Muscle of arm (tissue), 12 donors: ENCODE results near the gene ZNF74. TPM values are rescaled to one million over a fixed set of nuclear protein-coding genes. Genes with fewer than 3 reads are reported as not detected.
"Not testable (repeated sequence)": the region's sequence is repeated elsewhere in the genome, so short reads cannot be mapped to it uniquely, and the experiment has no call there.

Experiments
- DNase-seq: peaks from one replicate; pipeline ENCODE4 v3.0.0-alpha.2; 2013
- polyA plus RNA-seq, 12 donors: library from polyadenylated mRNA; unstranded; fragments of 120-200 nt; gene quantifications; one replicate each; pipeline ENCODE4 v1.2.1, GENCODE V29; 2013; ENCODE audit not compliant: insufficient read length in 12 of 12

The ZNF74 gene
- polyA plus RNA-seq, 12 donors: 9.7 to 15.5 (median 12.9) TPM; not detected in 1

DNA sequence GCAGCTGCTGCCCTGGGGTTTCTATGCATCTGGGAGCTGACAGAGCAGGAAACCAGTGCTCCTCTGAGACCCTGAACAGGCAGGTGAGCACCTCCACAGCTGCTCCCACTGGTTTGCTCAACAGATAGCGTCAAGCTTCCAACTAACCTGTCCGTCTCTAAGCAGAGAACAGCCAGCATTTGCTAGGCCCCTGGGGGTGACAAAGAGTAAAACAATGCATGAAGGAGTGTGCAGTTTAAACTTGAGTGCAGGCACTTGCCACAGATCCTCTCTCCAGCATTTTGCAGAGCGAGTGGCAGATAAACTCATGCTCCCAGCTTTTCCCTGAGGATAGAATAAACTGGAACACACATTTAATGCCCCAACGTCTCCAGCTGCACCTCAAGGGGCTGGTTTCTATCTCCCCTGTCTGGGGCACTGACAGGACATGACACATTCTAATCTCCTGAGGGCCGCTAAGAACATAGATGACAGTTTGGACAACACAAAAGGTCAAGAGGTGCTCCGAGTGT is 20.7 kb upstream of the ZNF74 start:
- not testable (repeated sequence) for DNase-seq

- DNase-seq: not testable (repeated sequence)
Measured at GRCh38 chr22:20374130-20374529, 19.8 kb upstream of the ZNF74 start.

- not testable (repeated sequence) for DNase-seq
Measured at GRCh38 chr22:20376281-20376680, 17.7 kb upstream of the ZNF74 start.

- not testable (repeated sequence) for DNase-seq
Measured at GRCh38 chr22:20376983-20377382, 17.0 kb upstream of the ZNF74 start.

DNA sequence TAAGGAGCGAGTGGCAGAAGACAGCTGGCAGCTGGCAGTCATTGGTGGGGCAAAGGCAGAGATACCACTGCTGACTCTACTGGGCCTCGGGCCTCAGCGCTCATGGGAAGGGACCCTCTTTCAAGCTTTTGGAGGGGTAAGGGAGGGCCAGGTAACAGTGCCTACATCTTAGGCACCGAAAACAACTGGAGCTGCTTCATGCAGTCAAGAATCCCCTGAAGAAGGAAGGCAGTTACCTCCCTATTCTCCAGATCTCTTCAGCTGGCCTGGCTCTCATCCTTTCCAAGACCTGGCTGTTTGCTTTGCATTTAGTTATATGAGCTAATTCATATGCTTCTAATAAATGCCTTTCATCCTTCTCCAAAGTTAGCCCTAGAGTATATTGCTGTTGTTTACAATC is 15.8 kb upstream of the ZNF74 start:
- no peak for DNase-seq

DNA sequence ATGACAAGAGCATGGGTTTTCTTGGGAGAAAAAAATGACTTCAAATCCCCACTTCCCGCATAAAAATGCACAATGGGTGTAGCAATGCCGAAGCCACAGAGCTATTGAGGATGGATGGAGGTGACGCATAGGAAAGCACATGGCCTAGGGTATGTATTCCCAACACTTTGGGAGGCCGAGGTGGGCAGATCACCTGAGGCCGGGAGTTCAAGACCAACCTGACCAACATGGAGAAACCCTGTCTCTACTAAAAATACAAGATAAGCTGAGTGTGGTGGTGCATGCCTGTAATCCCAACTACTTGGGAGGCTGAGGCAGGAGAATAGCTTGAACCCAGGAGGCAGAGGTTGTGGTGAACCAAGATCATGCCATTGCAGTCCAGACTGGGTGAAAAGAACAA is 15.3 kb upstream of the ZNF74 start:
- not testable (repeated sequence) for DNase-seq

DNA sequence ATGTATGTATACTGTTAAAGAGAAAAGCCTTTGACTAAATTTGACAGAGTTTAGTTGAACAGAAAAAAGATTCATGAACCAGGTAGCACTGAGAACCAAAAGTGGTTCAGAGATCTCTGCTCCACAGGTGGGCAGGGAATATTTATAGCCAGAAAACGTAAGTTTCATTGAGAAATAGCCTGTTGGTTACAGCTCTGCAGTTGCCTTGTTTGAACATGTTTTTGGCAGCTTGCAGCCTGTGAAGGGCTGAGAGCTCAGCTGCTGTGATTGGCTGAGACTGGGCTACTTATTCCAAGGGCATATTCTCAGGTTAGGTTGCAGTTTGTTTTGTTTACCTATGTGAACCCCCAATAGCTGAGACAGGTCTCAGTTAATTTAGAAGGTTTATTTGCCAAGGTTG is 13.5 kb upstream of the ZNF74 start:
- DNase-seq: no peak

GRCh38 chr22:20383538-20383937 is 10.4 kb upstream of the ZNF74 start:
- no peak for DNase-seq

GRCh38 chr22:20384171-20384570 is 9.8 kb upstream of the ZNF74 start:
- no peak for DNase-seq

GRCh38 chr22:20384865-20385264 is 9.1 kb upstream of the ZNF74 start:
- no peak for DNase-seq

DNA sequence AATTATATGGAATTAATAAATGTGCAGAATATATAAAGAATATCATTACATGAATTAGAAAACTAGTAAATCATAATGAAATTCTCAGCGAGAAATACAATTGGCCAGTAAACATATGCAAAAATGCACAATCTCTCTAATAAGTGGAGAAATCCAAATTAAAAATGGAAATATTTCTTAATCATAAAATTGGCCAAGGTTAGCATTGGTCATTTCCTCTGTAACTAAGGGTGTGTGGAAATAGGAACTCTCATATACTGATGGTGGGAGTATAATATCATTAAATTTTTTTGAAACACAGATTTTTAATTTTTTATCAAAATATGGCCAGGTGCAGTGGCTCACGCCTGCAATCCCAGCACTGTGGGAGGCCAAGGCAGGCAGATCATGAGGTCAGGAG is 7.6 kb upstream of the ZNF74 start:
- no peak for DNase-seq

DNA sequence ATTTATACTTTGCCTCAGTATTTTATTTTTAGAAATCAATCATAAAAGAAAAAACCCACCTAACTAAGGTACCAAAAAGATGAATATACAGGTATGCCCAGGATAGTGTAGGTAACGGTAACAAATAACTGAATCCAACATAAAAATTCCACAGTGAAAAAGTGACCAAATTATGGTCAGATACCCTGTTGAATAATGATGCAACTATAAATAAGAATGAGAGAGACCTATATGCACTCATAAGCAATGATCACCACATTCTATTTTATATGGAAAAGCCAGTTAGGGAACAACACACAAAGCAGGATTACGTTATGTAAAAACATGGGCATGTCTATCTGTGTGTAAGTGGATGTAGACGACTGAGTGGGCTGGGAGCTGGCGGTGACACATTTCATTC is 7.0 kb upstream of the ZNF74 start:
- DNase-seq: no peak

GRCh38 chr22:20388200-20388599 is 5.8 kb upstream of the ZNF74 start:
- no peak for DNase-seq

DNA sequence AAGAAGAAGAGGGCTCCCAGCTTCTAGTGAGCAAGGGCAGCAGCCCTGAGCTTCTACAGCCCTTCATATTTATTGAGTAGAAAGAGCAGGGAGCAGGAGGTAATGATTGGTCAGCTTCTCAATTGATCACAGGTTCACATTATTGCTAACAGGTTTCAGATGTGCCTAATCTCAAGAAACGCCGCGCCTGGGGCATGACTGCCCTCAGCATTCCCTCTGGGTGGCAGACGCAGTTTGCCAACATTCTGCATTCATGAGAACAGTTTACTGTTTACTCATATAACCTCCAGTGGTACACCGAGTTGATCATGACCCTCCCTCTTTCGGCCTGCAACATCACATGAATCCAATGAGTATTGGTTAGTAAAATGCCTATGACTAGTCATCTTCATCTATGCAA is 4.7 kb upstream of the ZNF74 start:
- DNase-seq: no peak

DNA sequence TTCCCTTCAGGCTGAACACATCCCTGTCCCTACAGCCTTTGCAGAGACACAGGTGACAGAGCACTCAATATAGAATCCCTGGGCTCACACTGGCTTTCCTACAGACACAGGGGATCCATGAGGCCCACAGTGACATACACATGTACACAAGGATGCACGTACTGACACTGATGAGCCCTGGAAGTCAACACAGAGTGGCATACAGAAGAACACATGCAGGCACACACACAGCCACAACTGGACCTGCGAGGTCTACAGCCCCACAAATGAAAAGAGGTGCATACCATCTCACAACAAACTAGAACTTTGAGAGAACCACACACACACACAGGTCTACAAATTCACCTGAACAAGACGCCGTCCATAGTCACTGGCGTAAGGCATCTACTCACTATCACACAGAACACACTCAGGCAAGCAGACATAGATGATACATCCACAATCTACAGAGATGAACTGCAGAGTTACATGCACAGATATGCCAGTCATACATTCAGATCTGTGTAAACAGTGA is 3.5 kb upstream of the ZNF74 start:
- no peak for DNase-seq

DNA sequence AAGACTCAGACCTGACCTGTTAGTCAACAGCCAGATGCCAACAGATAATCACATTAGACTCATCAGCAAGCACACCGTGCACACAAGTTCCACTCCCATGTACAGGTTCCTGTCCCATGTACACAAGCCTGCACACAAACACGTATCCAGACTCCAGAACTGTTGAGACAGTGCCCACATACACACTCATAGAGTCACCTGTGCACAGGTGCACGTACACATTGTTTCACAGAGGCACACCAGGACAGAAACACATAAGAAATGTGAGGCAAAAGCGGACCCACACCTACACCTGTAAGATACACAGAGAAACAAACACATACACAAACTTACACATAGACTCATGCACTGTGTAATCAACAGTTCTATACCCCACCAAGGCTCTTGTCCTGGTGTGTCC is 2.7 kb upstream of the ZNF74 start:
- no peak for DNase-seq

DNA sequence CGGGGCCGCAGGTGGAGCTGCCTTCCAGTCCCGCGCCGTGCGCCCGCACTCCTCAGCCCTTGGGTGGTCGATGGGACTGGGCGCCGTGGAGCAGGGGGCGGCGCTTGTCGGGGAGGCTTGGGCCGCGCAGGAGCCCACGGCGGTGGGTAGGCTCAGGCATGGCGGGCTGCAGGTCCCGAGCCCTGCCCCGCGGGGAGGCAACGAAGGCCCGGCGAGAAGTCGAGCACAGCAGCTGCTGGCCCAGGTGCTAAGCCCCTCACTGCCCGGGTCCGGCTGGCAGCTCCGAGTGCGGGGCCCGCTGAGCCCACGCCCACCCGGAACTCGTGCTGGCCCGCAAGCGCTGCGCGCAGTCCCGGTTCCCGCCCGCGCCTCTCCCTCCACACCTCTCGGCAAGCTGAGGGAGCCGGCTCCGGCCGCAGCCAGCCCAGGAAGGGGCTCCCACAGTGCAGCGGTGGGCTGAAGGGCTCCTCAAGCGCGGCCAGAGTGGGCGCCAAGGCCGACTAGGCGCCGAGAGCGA is 1.5 kb upstream of the ZNF74 start:
- DNase-seq: not testable (repeated sequence)

DNA sequence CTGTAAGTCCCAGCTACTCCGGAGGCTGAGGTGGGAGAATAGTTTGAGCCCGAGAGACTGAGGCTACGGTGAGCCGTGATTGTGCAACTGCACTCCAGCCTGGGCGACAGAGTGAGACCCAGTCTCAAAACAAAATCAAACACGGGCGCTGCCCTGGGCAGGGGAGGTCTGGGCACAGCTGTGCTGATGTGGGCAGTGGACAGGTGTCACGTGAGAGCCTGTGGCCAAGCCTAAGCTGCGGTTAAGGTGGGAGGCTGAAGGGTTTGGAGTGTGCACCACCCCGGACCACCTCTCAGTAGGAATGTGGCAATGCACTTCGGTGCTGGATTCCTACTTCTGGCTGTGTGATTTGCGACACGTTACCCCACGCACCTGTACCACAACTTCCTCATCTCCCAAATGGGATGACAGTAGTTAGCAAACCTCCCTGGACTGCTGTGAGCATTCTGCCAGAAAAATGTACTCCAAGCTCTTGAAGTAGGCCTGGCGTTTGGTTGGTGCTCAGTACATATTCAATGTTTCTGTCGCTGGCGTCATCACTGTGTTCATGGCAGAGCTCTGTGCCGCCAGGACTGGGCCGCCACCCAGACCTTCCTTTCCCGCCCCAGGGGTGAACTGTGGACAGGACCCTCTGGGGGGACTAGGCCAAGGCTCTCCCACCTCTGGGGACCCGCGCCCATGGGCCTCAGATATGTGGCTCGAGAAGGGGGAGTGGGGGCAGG is 807 bp upstream of the ZNF74 start:
- DNase-seq: no peak

GRCh38 chr22:20395181-20395906 is 1.4 kb downstream of the ZNF74 start:
- no peak for DNase-seq

- DNase-seq: no peak
Measured at GRCh38 chr22:20395907-20396287, 1.9 kb downstream of the ZNF74 start.

GRCh38 chr22:20396639-20397038 is 2.7 kb downstream of the ZNF74 start:
- DNase-seq: no peak

DNA sequence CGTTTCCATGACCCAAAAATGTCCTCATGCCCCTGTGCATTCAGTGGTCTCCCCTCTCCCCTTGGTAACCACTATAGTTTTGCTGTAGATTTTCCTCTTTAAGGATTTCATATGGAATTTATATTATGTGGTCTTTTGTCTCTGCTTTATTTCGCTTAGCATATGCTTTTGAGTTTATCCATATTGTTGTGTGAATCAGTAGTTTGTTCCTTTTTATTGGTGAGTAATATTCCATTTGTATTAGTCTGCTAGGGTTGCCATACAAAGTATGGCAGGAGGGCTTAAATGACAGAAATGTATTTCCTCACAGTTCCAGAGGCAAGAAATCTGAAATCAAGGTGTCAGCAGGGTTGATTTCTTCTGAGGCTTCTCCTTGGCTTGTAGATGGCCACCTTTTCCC is 3.5 kb downstream of the ZNF74 start:
- no peak for DNase-seq

GRCh38 chr22:20398420-20398819 is 4.5 kb downstream of the ZNF74 start:
- no peak for DNase-seq
